GM23338 (cell line): ENCODE data around the gene CASR. TPM values are rescaled to one million over a fixed set of nuclear protein-coding genes. Genes with fewer than 3 reads are reported as not detected.
"Not testable (repeated sequence)": the region's sequence is repeated elsewhere in the genome, so short reads cannot be mapped to it uniquely, and the experiment has no call there.

ENCODE experiments used
- ATAC-seq: fragments of 200-7000 bp; cut with Tn5 transposase; 3 replicates; pipeline ENCODE4 v1.9.1; 2020
- DNase-seq: peaks from one replicate; pipeline ENCODE4 v3.0.0-alpha.2; 2015; ENCODE audit warnings: low spot score
- H2AFZ ChIP-seq: fragments of 200-600 bp; sonication (generic); 2 replicates; pipeline ENCODE4 v1.8.0; 2016; ENCODE audit warnings: antibody characterized with exemption, mild to moderate bottlenecking, moderate library complexity
- H3F3A ChIP-seq: fragments of 200-600 bp; sonication (generic); replicated peaks from 2 replicates; pipeline ENCODE4 v1.8.0; 2017; ENCODE audit warnings: antibody characterized with exemption, mixed run types, low read depth
- H3K27ac ChIP-seq: fragments of 200-600 bp; sonication (generic); 2 replicates; pipeline ENCODE4 v1.6.1; 2016; ENCODE audit warnings: low read depth
- H3K27me3 ChIP-seq: fragments of 200-600 bp; sonication (generic); 2 replicates; pipeline ENCODE4 v1.8.0; 2016; ENCODE audit warnings: mild to moderate bottlenecking, mixed run types, moderate library complexity; ENCODE audit not compliant: insufficient read depth
- H3K36me3 ChIP-seq: fragments of 200-600 bp; sonication (generic); 2 replicates; pipeline ENCODE4 v1.8.0; 2016; ENCODE audit warnings: mild to moderate bottlenecking; ENCODE audit not compliant: insufficient read depth
- H3K4me1 ChIP-seq: fragments of 200-600 bp; sonication (generic); 2 replicates; pipeline ENCODE4 v1.8.0; 2016; ENCODE audit warnings: mild to moderate bottlenecking, moderate library complexity; ENCODE audit not compliant: insufficient read depth
- H3K4me2 ChIP-seq: fragments of 200-600 bp; sonication (generic); 2 replicates; pipeline ENCODE4 v1.7.1; 2017; ENCODE audit warnings: mixed run types
- H3K4me3 ChIP-seq: fragments of 200-600 bp; sonication (generic); 2 replicates; pipeline ENCODE4 v1.6.1; 2016; ENCODE audit warnings: mixed run types
- H3K79me2 ChIP-seq: fragments of 200-600 bp; sonication (generic); replicated peaks from 2 replicates; pipeline ENCODE4 v1.8.0; 2017; ENCODE audit warnings: mild to moderate bottlenecking; ENCODE audit not compliant: insufficient read depth
- H3K9me2 ChIP-seq: fragments of 200-600 bp; sonication (generic); 2 replicates; pipeline ENCODE4 v1.8.0; 2017; ENCODE audit not compliant: insufficient read depth
- H4K20me1 ChIP-seq: fragments of 200-600 bp; sonication (generic); replicated peaks from 2 replicates; pipeline ENCODE4 v1.8.0; 2017; ENCODE audit warnings: mild to moderate bottlenecking; ENCODE audit not compliant: insufficient read depth
- H3K27ac Mint-ChIP-seq: 2 replicates; pipeline ENCODE4 v1.8.0; 2020; ENCODE audit warnings: inconsistent platforms, mild to moderate bottlenecking, moderate library complexity, mixed read lengths
- H3K27me3 Mint-ChIP-seq: 3 replicates; pipeline ENCODE4 v1.8.0; 2022; ENCODE audit warnings: low read depth, mild to moderate bottlenecking, moderate library complexity, mixed read lengths, inconsistent platforms; ENCODE audit not compliant: insufficient read depth, poor library complexity
- H3K36me3 Mint-ChIP-seq: 3 replicates; pipeline ENCODE4 v1.8.0; 2021; ENCODE audit warnings: low read depth, mild to moderate bottlenecking, inconsistent platforms, moderate library complexity, mixed read lengths
- H3K4me1 Mint-ChIP-seq: 3 replicates; pipeline ENCODE4 v1.8.0; 2020; ENCODE audit warnings: mild to moderate bottlenecking, inconsistent platforms, mixed read lengths
- H3K4me3 Mint-ChIP-seq: 3 replicates; pipeline ENCODE4 v1.8.0; 2021; ENCODE audit warnings: moderate library complexity, mild to moderate bottlenecking, inconsistent platforms, mixed read lengths
- H3K9me3 Mint-ChIP-seq: 3 replicates; pipeline ENCODE4 v1.8.0; 2020; ENCODE audit warnings: moderate library complexity, mild to moderate bottlenecking, inconsistent platforms, mixed read lengths
- CREB1 ChIP-seq: fragments of 250-450 bp; sonication (Bioruptor Pico); IDR thresholded peaks from 2 replicates; pipeline ENCODE4 v1.5.0; 2020; ENCODE audit warnings: low read depth, mild to moderate bottlenecking, moderate library complexity
- EZH2 ChIP-seq: fragments of 200-600 bp; sonication (generic); IDR thresholded peaks from one replicate; pipeline ENCODE4 v1.8.0; 2017; ENCODE audit warnings: antibody characterized with exemption, mild to moderate bottlenecking, low read depth; ENCODE audit not compliant: unreplicated experiment
- JUNB ChIP-seq: IDR thresholded peaks from one replicate; pipeline ENCODE4 v1.6.1; 2016; ENCODE audit warnings: antibody characterized with exemption; ENCODE audit not compliant: unreplicated experiment
- NANOG ChIP-seq: IDR thresholded peaks from 2 replicates; pipeline ENCODE4 v1.6.1; 2016; ENCODE audit warnings: antibody characterized with exemption, borderline replicate concordance
- POLR2AphosphoS5 ChIP-seq: IDR thresholded peaks from 2 replicates; pipeline ENCODE4 v1.6.1; 2016; ENCODE audit warnings: antibody characterized with exemption, low read depth
- STAT1 ChIP-seq: IDR thresholded peaks from one replicate; pipeline ENCODE4 v1.6.1; 2016; ENCODE audit warnings: antibody characterized with exemption; ENCODE audit not compliant: unreplicated experiment
- ZNF114 ChIP-seq: fragments of 250-450 bp; sonication (Bioruptor Pico); IDR thresholded peaks from 2 replicates; pipeline ENCODE4 v1.5.0; 2020; ENCODE audit warnings: mild to moderate bottlenecking, moderate library complexity
- ZNF331 ChIP-seq: fragments of 250-450 bp; sonication (Bioruptor Pico); IDR thresholded peaks from 2 replicates; pipeline ENCODE4 v1.5.0; 2020; ENCODE audit warnings: low read depth, mild to moderate bottlenecking, moderate library complexity
- polyA plus RNA-seq: library from polyadenylated mRNA; unstranded; fragments of >200 nt; fragmentation: Nextera tagmentation; extraction: Ambion mirVana; gene quantifications from 2 replicates; pipeline ENCODE4 v1.2.1, GENCODE V29; 2016
- total RNA-seq: library from RNA; depleted of rRNA; stranded (reverse); fragments of >200 nt; shearing (Covaris generic); gene quantifications from 2 replicates; pipeline ENCODE4 v1.2.3, GENCODE V29; 2014
- TF ChIP-seq, protein P1 (sequence below): IDR thresholded peaks from 2 replicates; pipeline ENCODE4 v1.6.1; 2016; ENCODE audit warnings: antibody characterized with exemption
- TF ChIP-seq, protein P2 (sequence below), 2 experiments: fragments of 200-600 bp in 1 of 2; sonication (generic) in 1 of 2; conservative IDR thresholded peaks; 2 replicates each; pipeline versions ENCODE4 v1.5.1 to v1.6.1; 2016 to 2017; ENCODE audit warnings: antibody characterized with exemption in 2 of 2, low read depth in 2 of 2, mild to moderate bottlenecking in 2 of 2, moderate library complexity in 1 of 2
- TF ChIP-seq, protein P3 (sequence below): fragments of 250-450 bp; sonication (Bioruptor Pico); IDR thresholded peaks from 2 replicates; pipeline ENCODE4 v1.5.0; 2020; ENCODE audit warnings: mild to moderate bottlenecking, moderate library complexity

The CASR gene
- total and polyA plus RNA-seq, 2 experiments from 2014 or later, result 0.08 to 0.56 TPM

DNA sequence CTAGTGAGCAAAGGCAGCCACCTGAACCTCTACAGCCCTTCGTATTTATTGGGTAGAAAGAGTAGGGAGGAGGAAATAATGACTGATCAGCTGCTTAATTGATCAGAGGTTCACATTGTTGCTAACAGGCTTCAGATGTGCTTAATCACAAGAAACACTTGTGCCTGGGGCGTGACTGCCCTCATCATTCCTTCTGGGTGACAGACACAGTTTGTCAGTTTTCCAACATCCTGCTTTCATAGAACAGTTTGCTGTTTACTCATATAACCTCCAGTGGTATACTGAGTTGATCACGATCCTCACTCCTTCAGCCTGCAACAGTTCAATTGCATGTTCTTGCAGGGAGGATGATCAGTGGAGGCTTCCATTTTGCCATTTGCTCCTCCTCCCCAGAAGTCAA lies 13.6 kb upstream of the CASR start:
- Mint-ChIP-seq H3K4me3 (no peak overlapping the region), H3K4me1 (no peaks in the 10 kb centered on the region), H3K27ac (no peak overlapping the region), H3K36me3 (peaks cover 3% of the 10 kb centered on the region; the same call in 1 of the 3 replicates), H3K9me3 (peaks cover 20% of the 10 kb centered on the region; the same call in 2 of the 3 replicates), H3K27me3 (no peaks in the 10 kb centered on the region)
- Histone ChIP-seq H4K20me1 (no peaks in the 10 kb centered on the region), H3K36me3 (no peaks in the 10 kb centered on the region), H3K79me2 (no peaks in the 10 kb centered on the region), H3K4me1 (no peaks in the 10 kb centered on the region), H3K4me3 (no peak overlapping the region), H3K4me2 (no peak overlapping the region), H3F3A (no peaks in the 10 kb centered on the region), H3K27me3 (no peaks in the 10 kb centered on the region), H2AFZ (no peak overlapping the region), H3K27ac (no peak overlapping the region), H3K9me2 (peaks cover 6% of the 10 kb centered on the region; the same call in 1 of the 2 replicates)
- ATAC-seq (no peak), DNase-seq (no peak)
- TF ChIP-seq JUNB (no peak), NANOG (no peak), POLR2AphosphoS5 (no peak), EZH2 (no peak), STAT1 (no peak), ZNF331 (CRISPR knock-in tag) (no peak), ZNF114 (no peak), CREB1 (CRISPR knock-in tag) (no peak)
- TF ChIP-seq, protein P1, sequence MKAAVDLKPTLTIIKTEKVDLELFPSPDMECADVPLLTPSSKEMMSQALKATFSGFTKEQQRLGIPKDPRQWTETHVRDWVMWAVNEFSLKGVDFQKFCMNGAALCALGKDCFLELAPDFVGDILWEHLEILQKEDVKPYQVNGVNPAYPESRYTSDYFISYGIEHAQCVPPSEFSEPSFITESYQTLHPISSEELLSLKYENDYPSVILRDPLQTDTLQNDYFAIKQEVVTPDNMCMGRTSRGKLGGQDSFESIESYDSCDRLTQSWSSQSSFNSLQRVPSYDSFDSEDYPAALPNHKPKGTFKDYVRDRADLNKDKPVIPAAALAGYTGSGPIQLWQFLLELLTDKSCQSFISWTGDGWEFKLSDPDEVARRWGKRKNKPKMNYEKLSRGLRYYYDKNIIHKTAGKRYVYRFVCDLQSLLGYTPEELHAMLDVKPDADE, result no peak
- TF ChIP-seq, protein P2, sequence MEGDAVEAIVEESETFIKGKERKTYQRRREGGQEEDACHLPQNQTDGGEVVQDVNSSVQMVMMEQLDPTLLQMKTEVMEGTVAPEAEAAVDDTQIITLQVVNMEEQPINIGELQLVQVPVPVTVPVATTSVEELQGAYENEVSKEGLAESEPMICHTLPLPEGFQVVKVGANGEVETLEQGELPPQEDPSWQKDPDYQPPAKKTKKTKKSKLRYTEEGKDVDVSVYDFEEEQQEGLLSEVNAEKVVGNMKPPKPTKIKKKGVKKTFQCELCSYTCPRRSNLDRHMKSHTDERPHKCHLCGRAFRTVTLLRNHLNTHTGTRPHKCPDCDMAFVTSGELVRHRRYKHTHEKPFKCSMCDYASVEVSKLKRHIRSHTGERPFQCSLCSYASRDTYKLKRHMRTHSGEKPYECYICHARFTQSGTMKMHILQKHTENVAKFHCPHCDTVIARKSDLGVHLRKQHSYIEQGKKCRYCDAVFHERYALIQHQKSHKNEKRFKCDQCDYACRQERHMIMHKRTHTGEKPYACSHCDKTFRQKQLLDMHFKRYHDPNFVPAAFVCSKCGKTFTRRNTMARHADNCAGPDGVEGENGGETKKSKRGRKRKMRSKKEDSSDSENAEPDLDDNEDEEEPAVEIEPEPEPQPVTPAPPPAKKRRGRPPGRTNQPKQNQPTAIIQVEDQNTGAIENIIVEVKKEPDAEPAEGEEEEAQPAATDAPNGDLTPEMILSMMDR (conservative IDR thresholded peaks at IDR 0.05; ENCODE audit: low read depth in 2 of 2), result no peak
- TF ChIP-seq, protein P3, sequence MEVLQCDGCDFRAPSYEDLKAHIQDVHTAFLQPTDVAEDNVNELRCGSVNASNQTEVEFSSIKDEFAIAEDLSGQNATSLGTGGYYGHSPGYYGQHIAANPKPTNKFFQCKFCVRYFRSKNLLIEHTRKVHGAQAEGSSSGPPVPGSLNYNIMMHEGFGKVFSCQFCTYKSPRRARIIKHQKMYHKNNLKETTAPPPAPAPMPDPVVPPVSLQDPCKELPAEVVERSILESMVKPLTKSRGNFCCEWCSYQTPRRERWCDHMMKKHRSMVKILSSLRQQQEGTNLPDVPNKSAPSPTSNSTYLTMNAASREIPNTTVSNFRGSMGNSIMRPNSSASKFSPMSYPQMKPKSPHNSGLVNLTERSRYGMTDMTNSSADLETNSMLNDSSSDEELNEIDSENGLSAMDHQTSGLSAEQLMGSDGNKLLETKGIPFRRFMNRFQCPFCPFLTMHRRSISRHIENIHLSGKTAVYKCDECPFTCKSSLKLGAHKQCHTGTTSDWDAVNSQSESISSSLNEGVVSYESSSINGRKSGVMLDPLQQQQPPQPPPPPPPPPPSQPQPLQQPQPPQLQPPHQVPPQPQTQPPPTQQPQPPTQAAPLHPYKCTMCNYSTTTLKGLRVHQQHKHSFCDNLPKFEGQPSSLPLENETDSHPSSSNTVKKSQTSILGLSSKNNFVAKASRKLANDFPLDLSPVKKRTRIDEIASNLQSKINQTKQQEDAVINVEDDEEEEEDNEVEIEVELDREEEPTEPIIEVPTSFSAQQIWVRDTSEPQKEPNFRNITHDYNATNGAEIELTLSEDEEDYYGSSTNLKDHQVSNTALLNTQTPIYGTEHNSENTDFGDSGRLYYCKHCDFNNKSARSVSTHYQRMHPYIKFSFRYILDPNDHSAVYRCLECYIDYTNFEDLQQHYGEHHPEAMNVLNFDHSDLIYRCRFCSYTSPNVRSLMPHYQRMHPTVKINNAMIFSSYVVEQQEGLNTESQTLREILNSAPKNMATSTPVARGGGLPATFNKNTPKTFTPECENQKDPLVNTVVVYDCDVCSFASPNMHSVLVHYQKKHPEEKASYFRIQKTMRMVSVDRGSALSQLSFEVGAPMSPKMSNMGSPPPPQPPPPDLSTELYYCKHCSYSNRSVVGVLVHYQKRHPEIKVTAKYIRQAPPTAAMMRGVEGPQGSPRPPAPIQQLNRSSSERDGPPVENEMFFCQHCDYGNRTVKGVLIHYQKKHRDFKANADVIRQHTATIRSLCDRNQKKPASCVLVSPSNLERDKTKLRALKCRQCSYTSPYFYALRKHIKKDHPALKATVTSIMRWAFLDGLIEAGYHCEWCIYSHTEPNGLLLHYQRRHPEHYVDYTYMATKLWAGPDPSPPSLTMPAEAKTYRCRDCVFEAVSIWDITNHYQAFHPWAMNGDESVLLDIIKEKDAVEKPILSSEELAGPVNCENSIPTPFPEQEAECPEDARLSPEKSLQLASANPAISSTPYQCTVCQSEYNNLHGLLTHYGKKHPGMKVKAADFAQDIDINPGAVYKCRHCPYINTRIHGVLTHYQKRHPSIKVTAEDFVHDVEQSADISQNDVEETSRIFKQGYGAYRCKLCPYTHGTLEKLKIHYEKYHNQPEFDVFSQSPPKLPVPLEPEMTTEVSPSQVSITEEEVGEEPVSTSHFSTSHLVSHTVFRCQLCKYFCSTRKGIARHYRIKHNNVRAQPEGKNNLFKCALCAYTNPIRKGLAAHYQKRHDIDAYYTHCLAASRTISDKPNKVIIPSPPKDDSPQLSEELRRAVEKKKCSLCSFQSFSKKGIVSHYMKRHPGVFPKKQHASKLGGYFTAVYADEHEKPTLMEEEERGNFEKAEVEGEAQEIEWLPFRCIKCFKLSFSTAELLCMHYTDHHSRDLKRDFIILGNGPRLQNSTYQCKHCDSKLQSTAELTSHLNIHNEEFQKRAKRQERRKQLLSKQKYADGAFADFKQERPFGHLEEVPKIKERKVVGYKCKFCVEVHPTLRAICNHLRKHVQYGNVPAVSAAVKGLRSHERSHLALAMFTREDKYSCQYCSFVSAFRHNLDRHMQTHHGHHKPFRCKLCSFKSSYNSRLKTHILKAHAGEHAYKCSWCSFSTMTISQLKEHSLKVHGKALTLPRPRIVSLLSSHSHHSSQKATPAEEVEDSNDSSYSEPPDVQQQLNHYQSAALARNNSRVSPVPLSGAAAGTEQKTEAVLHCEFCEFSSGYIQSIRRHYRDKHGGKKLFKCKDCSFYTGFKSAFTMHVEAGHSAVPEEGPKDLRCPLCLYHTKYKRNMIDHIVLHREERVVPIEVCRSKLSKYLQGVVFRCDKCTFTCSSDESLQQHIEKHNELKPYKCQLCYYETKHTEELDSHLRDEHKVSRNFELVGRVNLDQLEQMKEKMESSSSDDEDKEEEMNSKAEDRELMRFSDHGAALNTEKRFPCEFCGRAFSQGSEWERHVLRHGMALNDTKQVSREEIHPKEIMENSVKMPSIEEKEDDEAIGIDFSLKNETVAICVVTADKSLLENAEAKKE (CRISPR knock-in tag), result no peak

DNA sequence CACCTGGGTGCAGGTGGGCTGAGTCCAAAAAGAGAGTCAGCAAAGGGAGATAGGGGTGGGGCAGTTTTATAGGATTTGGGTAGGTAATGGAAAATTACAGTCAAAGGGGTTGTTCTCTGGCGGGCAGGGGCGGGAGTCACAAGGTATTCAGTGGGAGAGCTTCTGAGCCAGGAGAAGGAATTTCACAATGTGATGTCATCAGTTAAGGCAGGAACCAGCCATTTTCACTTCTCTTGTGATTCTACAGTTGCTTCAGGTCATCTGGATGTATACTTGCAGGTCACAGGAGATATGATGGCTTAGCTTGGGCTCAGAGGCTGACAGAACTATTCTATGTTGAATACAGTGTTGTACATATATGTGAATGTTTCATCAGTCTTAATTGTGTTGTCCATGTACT lies 12.1 kb upstream of the CASR start:
- not testable (repeated sequence) for DNase-seq, H3K4me2 ChIP-seq, H3K4me3 Mint-ChIP-seq, H3K27me3 ChIP-seq, H3K4me1 ChIP-seq, H3K36me3 Mint-ChIP-seq, H3F3A ChIP-seq, H2AFZ ChIP-seq, H4K20me1 ChIP-seq, H3K9me2 ChIP-seq, H3K79me2 ChIP-seq, ATAC-seq, H3K4me1 Mint-ChIP-seq, H3K27me3 Mint-ChIP-seq, H3K27ac Mint-ChIP-seq, H3K4me3 ChIP-seq, H3K36me3 ChIP-seq, H3K27ac ChIP-seq
- H3K9me3 Mint-ChIP-seq, result peaks cover 17% of the 10 kb centered on the region; the same call in 2 of the 3 replicates
